Fibroblast of skin of right biceps (primary cell): ENCODE results near the gene NPAT.
"Not testable (repeated sequence)": the region's sequence is repeated elsewhere in the genome, so short reads cannot be mapped to it uniquely, and the experiment has no call there.

Source experiments
- DNase-seq: peaks from one replicate; pipeline ENCODE4 v3.0.0-alpha.2; 2013

The NPAT gene

GRCh38 chr11:108218912-108219783, 3.3 kb downstream of the NPAT start:
- DNase-seq = no peak

DNA sequence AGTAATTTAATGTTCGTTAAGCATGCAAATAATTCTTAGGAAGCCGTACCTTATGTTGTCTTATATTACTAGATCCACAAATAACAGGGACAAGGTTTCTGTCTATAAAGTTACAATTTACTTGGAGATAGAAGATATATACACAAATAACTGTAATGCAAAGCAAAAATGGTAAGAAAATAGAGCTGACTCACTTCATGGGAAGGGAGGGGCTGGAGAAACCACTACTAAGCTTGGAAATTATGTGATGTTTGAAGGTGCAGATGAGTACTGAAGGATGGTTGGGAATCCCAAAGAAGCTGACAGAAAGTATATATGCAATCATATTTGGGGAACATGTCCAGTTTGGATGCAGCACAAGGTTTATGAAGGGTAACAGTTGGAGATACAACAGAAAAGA, 4.0 kb downstream of the NPAT start:
- DNase-seq = no peak

DNA sequence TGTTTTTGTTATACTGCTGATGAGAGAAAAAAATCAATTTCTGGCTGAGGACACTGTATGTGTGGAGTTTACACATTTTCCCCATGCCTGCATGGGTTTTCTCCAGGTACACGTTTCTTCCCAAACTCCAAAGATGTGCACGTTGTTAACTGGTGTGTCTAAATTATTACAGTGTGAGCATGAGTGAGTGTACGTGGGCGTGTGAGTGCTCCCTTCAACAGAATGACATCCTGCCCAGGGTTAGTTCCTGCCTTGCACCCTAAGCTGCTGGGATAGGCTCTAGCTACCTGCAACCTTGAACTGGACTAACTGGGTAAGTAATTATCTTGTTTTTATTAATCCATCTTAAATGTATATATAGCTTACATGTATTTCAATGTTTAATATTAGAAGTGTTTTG, 5.5 kb downstream of the NPAT start:
- DNase-seq = no peak

DNA sequence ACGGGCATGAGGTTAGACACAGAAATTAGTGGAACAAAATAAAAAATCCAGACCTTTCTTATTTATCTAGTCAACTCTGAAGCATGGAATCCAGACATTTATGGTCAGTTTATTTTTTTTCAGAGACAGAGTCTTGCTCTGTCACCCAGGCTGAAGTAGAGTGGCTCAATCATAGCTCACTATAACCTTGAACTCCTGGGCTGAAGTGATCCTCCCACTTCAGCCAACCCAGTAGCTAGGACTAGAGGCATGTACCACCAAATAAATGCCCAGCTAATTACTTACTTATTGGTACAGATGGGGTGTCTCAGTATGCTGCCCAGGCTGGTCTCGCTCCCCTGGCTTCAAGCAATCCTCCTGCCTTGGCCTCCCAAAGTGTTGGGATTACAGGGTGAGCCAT, 8.7 kb downstream of the NPAT start:
- no peak for DNase-seq

- no peak for DNase-seq
Measured at GRCh38 chr11:108210441-108210840, 12.0 kb downstream of the NPAT start.

DNA sequence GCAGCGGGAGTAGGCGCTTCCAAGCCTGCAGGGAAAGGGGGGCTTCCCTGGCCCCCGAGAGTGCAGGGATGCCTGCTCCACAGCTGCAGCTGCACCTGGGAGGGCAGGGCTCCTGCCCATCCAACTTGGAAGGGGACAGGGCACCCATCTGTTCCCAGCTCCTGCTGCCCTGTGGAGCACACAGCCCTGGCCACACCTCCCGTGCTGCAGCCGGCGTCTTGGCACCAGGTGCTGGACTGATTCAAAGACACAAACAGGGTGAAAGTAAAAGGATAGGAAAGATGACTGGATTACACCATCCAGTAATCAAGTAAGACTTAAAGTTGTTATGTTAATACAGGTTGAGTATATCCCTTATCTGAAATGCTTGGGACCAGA, 14.8 kb downstream of the NPAT start:
- no peak for DNase-seq

GRCh38 chr11:108206969-108207682, 15.3 kb downstream of the NPAT start:
- no peak for DNase-seq

DNA sequence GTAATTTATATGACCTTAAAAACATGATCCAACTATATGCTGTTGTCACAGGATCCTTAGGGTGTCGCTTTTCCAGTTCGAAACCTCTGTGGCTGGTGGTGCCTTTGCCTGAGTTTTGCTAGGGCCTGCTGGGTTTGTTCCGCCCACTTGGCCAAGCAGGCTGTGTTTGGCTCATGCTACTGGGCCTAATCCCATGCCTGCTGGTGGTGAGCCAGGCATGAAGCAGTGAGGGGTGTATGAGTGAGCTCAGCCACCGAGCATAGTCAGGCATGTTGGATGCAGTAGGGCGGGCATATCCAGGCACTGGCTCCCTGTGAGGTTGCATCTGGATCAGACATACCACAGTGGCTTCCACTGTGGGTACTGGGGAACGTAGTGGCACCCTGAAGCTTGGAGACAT, 16.3 kb downstream of the NPAT start:
- DNase-seq = no peak

- no peak for DNase-seq
Measured at GRCh38 chr11:108204929-108205499, 17.4 kb downstream of the NPAT start.

GRCh38 chr11:108204376-108204775, 18.1 kb downstream of the NPAT start:
- no peak for DNase-seq

- no peak for DNase-seq
Measured at GRCh38 chr11:108203075-108203474, 19.4 kb downstream of the NPAT start.

GRCh38 chr11:108199446-108200321, 22.8 kb downstream of the NPAT start:
- DNase-seq = peak; percentile 29

DNA sequence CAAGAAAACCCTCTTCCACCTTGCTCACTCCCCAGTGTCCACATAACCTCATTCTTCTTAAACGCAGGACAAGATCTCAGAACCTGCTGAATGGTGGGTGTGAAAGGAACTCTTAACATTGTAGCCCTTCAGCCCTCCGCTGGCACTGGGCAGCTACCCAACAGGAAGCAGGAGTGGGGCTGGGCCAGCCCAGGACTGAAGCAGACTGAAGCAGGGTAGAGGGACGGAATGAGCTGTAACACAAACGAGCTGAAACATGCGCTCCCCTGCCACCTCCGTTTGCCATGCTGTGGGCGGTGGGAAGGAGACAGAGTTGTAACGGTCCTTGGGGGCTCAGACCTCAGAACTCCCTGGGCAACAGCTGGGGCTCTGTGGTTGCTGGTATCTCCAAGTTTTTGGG, 23.6 kb downstream of the NPAT start:
- DNase-seq = no peak

DNA sequence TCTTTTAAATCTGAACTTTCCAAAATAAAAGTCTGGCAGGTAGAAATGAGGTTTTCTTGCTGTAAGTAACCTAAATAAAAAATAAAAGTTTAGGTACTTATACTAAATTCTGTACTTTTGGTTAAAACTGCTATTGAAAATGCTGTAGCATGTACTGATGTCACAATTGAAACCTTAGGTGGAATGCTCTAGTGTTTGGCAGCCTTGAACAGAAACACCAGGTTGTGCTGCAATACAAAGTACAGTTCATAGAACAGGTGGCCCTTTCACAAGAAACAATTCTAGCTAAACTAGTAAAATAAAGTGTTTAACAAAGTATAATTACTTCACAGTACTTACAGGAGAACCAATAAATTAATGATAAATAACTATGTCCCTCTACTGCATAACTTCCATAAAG, 25.1 kb downstream of the NPAT start:
- no peak for DNase-seq

- no peak for DNase-seq
Measured at GRCh38 chr11:108196901-108197300, 25.5 kb downstream of the NPAT start.

DNA sequence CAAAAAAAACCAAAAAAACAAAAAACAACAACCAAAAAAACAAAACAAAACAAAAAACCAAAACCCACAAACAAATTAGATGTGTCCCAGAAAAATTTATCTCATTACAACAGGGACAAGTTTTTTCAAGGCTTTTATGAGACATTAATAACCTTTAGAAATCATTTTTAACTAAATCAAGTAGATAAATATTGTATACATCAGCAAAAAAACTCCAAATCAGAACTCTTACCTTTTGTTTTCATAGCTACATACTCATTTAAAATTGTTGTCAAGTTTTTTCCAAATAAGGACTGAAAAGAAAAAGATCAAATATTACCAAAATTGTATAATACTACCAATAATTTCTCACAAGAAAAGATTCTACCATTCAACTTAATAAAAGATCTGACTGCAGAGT, 28.7 kb downstream of the NPAT start:
- no peak for DNase-seq

GRCh38 chr11:108177570-108177969, 44.9 kb downstream of the NPAT start:
- DNase-seq = no peak

GRCh38 chr11:108170184-108170583, 52.3 kb downstream of the NPAT start:
- DNase-seq = no peak

DNA sequence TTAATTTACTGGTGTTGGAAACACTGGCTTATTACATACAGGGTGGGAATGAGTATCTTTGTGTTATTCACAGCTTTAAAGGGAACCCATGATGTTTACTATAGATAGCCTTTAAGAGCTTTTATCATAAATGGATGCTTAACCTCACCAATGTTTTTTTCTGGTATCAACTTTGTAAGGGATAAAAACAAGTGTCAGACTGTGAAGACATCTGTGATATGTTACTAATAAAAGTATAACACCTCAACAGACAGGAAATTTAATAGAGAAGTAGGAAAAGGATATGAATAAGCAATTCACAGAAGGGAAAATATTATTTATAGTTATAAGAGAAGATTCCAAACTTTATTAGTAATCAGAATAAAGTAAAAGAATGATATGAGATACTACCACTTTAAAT, 54.8 kb downstream of the NPAT start:
- no peak for DNase-seq

DNA sequence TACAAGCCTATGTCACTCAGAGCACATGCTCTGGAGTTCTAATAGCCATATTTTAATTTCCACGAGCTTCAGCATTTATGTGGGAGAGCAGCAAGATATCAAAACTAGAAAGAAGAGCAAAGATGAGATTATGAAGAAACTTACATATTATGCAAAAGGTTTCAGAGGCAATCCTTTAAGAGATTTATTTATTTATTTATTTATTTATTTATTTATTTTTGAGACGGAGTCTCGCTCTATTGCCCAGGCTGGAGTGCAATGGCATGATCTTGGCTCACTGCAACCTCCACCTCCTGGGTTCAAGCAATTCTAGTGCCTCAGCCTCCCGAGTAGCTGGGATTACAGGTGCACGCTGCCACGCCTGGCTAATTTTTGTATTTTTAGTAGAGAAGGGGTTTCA, 59.6 kb downstream of the NPAT start:
- DNase-seq = not testable (repeated sequence)

DNA sequence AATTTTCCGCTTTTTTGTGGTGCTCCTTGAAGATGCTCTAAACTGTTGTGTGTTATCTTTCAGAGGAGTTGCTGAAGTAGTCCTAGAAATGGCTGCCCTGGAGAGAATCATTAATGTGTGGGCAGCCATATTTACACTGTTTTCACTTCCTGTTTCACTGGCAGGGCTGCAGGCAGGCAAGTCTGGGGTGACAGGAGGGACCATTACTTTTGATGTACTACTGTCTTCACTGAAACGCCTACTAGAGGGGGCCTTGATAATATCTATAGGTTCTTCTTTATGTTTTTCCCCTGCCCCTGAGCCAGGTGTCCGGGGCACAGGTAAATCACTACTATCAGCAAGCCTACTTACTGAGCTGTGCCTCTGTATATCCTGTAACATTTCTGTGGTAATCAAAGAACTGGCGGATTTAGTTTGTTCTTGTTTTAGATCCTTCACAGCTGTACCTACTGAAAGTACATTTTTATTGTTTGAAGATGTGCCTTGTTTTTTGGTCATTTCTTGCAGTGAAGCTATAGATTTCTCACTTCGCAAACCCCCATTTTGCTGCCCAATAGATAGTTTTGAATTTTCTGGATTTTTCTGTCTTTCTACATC, 61.4 kb downstream of the NPAT start:
- no peak for DNase-seq

DNA sequence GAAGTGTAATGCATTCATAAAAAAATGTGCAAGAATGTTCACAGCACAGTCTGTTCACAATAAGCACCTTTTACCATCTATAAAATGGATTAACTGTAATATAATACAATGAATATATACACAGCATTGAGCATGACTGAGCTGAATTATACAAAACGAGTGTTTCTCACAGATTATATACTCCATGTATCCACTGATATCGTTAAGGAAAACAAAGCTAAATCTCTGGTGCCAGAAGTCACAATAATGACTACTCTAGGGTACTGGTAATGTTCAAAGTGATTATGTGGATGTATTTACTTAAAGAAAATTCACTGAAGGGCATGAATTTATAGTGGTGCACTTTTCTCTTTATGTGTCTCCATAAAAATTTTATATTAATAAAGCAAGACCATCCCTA, 67.8 kb downstream of the NPAT start:
- no peak for DNase-seq

GRCh38 chr11:108148556-108148955, 73.9 kb downstream of the NPAT start:
- no peak for DNase-seq
